PC-3 (cell line): ENCODE data around the gene CDK14. TPM values are rescaled to one million over a fixed set of nuclear protein-coding genes. Genes with fewer than 3 reads are reported as not detected.

ENCODE experiments used
- ATAC-seq: fragments of 200-7000 bp; cut with Tn5 transposase; 2 replicates; pipeline ENCODE4 v1.9.1; 2020; ENCODE audit warnings: mild to moderate bottlenecking, moderate library complexity
- BruUV-seq: library from RNA; stranded (reverse); fragments of 400-500 nt; replicated peaks from 2 replicates; lab custom pipeline; 2021; lab: Mats Ljungman, UMichigan
- CTCF ChIA-PET: fragments of 300-600 bp; sonication (Branson Sonifier 250); formaldehyde crosslinking; loops from one replicate; lab custom pipeline; 2022; ENCODE audit warnings: antibody characterized with exemption; lab: Charles Lee
- POLR2A ChIA-PET: fragments of 300-600 bp; sonication (Branson Sonifier 250); formaldehyde crosslinking; loops from one replicate; lab custom pipeline; 2022; ENCODE audit warnings: antibody characterized with exemption; ENCODE audit not compliant: unreplicated experiment; lab: Charles Lee
- DNase-seq: peaks from one replicate; pipeline ENCODE4 v3.0.0-alpha.2; 2015
- H2AFZ ChIP-seq: fragments of 300-600 bp; sonication (generic); 2 replicates; pipeline ENCODE4 v1.6.0; 2016; ENCODE audit warnings: antibody characterized with exemption, low read length
- H3F3A ChIP-seq: fragments of 300-600 bp; sonication (generic); one replicate; pipeline ENCODE4 v1.6.0; 2017; ENCODE audit warnings: antibody characterized with exemption, low read length, control low read depth, mild to moderate bottlenecking; ENCODE audit not compliant: unreplicated experiment
- H3K27ac ChIP-seq: fragments of 300-600 bp; sonication (generic); 2 replicates; pipeline ENCODE4 v1.5.1; 2016; ENCODE audit warnings: mild to moderate bottlenecking, low read length
- H3K27me3 ChIP-seq: fragments of 300-600 bp; sonication (generic); 2 replicates; pipeline ENCODE4 v1.6.1; 2016; ENCODE audit warnings: low read length, mixed read lengths
- H3K36me3 ChIP-seq: fragments of 300-600 bp; sonication (generic); 2 replicates; pipeline ENCODE4 v1.6.1; 2016; ENCODE audit warnings: low read depth, mixed run types, low read length, mixed read lengths
- H3K4me1 ChIP-seq: fragments of 300-600 bp; sonication (generic); 2 replicates; pipeline ENCODE4 v1.5.1; 2016; ENCODE audit warnings: low read length; ENCODE audit not compliant: insufficient read depth
- H3K4me2 ChIP-seq: fragments of 300-600 bp; sonication (generic); 2 replicates; pipeline ENCODE4 v1.6.0; 2016; ENCODE audit warnings: low read length
- H3K4me3 ChIP-seq: fragments of 300-600 bp; sonication (generic); 2 replicates; pipeline ENCODE4 v1.5.1; 2016; ENCODE audit warnings: mild to moderate bottlenecking, low read length, mixed read lengths
- H3K79me2 ChIP-seq: fragments of 300-600 bp; sonication (generic); 2 replicates; pipeline ENCODE4 v1.6.1; 2017; ENCODE audit warnings: low read length, mixed read lengths
- H3K9ac ChIP-seq: fragments of 300-600 bp; sonication (generic); 2 replicates; pipeline ENCODE4 v1.6.0; 2016; ENCODE audit warnings: mild to moderate bottlenecking, low read length
- H3K9me2 ChIP-seq: fragments of 300-600 bp; sonication (generic); replicated peaks from 2 replicates; pipeline ENCODE4 v1.6.1; 2016; ENCODE audit warnings: mixed run types, low read length, mixed read lengths
- H3K9me3 ChIP-seq: fragments of 300-600 bp; sonication (generic); 2 replicates; pipeline ENCODE4 v1.6.1; 2016; ENCODE audit warnings: low read length, mixed read lengths
- H4K20me1 ChIP-seq: fragments of 300-600 bp; sonication (generic); 2 replicates; pipeline ENCODE4 v1.6.1; 2016; ENCODE audit warnings: low read length, mixed read lengths
- CTCF ChIP-seq: fragments of 300-600 bp; sonication (generic); conservative IDR thresholded peaks from 2 replicates; pipeline ENCODE4 v1.5.1; 2017; ENCODE audit warnings: antibody characterized with exemption, low read depth, mild to moderate bottlenecking, low read length
- EZH2 ChIP-seq: fragments of 300-600 bp; sonication (generic); IDR thresholded peaks from one replicate; pipeline ENCODE4 v1.6.1; 2017; ENCODE audit warnings: antibody characterized with exemption, mild to moderate bottlenecking, low read length; ENCODE audit not compliant: unreplicated experiment
- EZH2phosphoT487 ChIP-seq: fragments of 300-600 bp; sonication (generic); IDR thresholded peaks from 2 replicates; pipeline ENCODE4 v1.6.1; 2018; ENCODE audit warnings: mild to moderate bottlenecking, antibody characterized with exemption, low read length, borderline replicate concordance
- intact Hi-C: fragments of 100-400 bp; cut with micrococcal nuclease; formaldehyde crosslinking; loops from 2 replicates; pipeline ENCODE4 v1.9.0; 2023
- total RNA-seq: library from RNA; depleted of rRNA; stranded (reverse); fragments of >200 nt; gene quantifications from 2 replicates; pipeline ENCODE4 v1.2.3, GENCODE V29; 2014

CDK14 gene
- total RNA-seq, 1 experiment from 2014 or later = 8.2 TPM

- peaks cover 12% of the 10 kb centered on the region for H3K4me1 ChIP-seq
- H2AFZ ChIP-seq = no peak overlapping the region
- peaks cover 36% of the 10 kb centered on the region for H3K79me2 ChIP-seq
- H3K9ac ChIP-seq = no peak overlapping the region
- CTCF ChIA-PET = no interaction called here
- H3K27me3 ChIP-seq = no peaks in the 10 kb centered on the region
- BruUV-seq = no TSS peak
- no peaks in the 10 kb centered on the region for H4K20me1 ChIP-seq
- H3K9me2 ChIP-seq = no peaks in the 10 kb centered on the region
- DNase-seq (no peak), ATAC-seq (no peak)
- no peaks in the 10 kb centered on the region for H3F3A ChIP-seq
- TF ChIP-seq EZH2 = no peak
- TF ChIP-seq EZH2phosphoT487 = no peak
- TF ChIP-seq CTCF = no peak
- H3K4me2 ChIP-seq = no peak overlapping the region
- no peak overlapping the region for H3K4me3 ChIP-seq
- H3K36me3 ChIP-seq = no peaks in the 10 kb centered on the region
- POLR2A ChIA-PET = no interaction called here
- H3K9me3 ChIP-seq = no peaks in the 10 kb centered on the region
- no peak overlapping the region for H3K27ac ChIP-seq
- intact Hi-C loops = no loop called here
Observed at GRCh38 chr7:90603346-90603745, 7.2 kb downstream of the CDK14 start.

- no peaks in the 10 kb centered on the region for H3K36me3 ChIP-seq
- POLR2A ChIA-PET = no interaction called here
- no peak for ATAC-seq
- no peak overlapping the region for H3K27ac ChIP-seq
- no peaks in the 10 kb centered on the region for H3K9me3 ChIP-seq
- H3K4me3 ChIP-seq = no peak overlapping the region
- H3K9me2 ChIP-seq = no peaks in the 10 kb centered on the region
- H3K4me1 ChIP-seq = peaks cover 12% of the 10 kb centered on the region
- no peaks in the 10 kb centered on the region for H3K27me3 ChIP-seq
- H2AFZ ChIP-seq = no peak overlapping the region
- H3K9ac ChIP-seq = no peak overlapping the region
- CTCF ChIA-PET = no interaction called here
- no peaks in the 10 kb centered on the region for H3F3A ChIP-seq
- intact Hi-C loops = no loop called here
- no TSS peak for BruUV-seq
- TF ChIP-seq CTCF = no peak
- TF ChIP-seq EZH2phosphoT487 = no peak
- TF ChIP-seq EZH2 = no peak
- H3K4me2 ChIP-seq = no peak overlapping the region
- peaks cover 28% of the 10 kb centered on the region for H3K79me2 ChIP-seq
- no peaks in the 10 kb centered on the region for H4K20me1 ChIP-seq
- DNase-seq = no peak
Observed at GRCh38 chr7:90604383-90604782, 8.3 kb downstream of the CDK14 start.

GRCh38 chr7:90605055-90605454, 8.9 kb downstream of the CDK14 start:
- Histone ChIP-seq H3K4me3 (no peak overlapping the region), H3K4me2 (no peak overlapping the region), H3K36me3 (no peaks in the 10 kb centered on the region), H3K9me3 (no peaks in the 10 kb centered on the region), H3K79me2 (peaks cover 24% of the 10 kb centered on the region; the same call in 1 of the 2 replicates), H3K27me3 (no peaks in the 10 kb centered on the region), H4K20me1 (no peaks in the 10 kb centered on the region), H3K4me1 (peaks cover 12% of the 10 kb centered on the region), H3K9ac (no peak overlapping the region), H3K9me2 (no peaks in the 10 kb centered on the region), H3F3A (no peaks in the 10 kb centered on the region), H2AFZ (no peak overlapping the region), H3K27ac (no peak overlapping the region)
- intact Hi-C loops = no loop called here
- ChIA-PET CTCF (no interaction called here), POLR2A (no interaction called here)
- ATAC-seq (no peak), DNase-seq (no peak)
- no TSS peak for BruUV-seq
- no peak for TF ChIP-seq CTCF
- TF ChIP-seq EZH2phosphoT487 = no peak
- no peak for TF ChIP-seq EZH2
